HT-29 (cell line): Measurements from ENCODE around the gene LRRC58. TPM values are rescaled to one million over a fixed set of nuclear protein-coding genes. Genes with fewer than 3 reads are reported as not detected.

Source experiments
- DNase-seq: peaks from one replicate; pipeline ENCODE4 v3.0.0-alpha.2; 2015; ENCODE audit warnings: low spot score
- total RNA-seq: library from RNA; depleted of rRNA; stranded (reverse); fragments of >200 nt; shearing (Covaris generic); gene quantifications from 2 replicates; pipeline ENCODE4 v1.2.3, GENCODE V29; 2014; rRNA removed

The LRRC58 gene
- total RNA-seq, 1 experiment from 2014 or later, result 15.3 TPM

- DNase-seq, result no peak
Observed at GRCh38 chr3:120280566-120280965, 68.6 kb downstream of the LRRC58 start.

- DNase-seq, result no peak
Observed at GRCh38 chr3:120280026-120280425, 69.1 kb downstream of the LRRC58 start.

- DNase-seq, result no peak
Observed at GRCh38 chr3:120276767-120277166, 72.4 kb downstream of the LRRC58 start.

DNA sequence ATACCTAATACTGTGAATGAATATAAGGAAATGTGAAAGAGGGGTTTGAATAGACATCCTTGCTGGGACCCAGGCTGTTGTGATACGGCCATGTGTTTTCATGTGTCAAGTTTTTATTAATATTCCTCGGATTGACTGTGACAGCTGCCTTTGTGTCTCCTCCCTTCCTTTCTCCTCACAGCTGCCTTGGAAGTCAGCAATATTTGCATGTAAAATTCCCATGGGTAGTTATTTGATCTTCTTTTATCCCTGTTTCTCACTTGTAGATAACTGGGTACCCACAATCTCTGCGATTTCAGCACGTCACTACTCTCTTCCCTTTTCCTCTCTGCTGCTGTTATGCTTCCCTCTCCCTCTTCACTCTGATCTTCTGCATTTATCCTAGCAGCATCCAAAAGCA is 73.5 kb downstream of the LRRC58 start:
- no peak for DNase-seq

DNA sequence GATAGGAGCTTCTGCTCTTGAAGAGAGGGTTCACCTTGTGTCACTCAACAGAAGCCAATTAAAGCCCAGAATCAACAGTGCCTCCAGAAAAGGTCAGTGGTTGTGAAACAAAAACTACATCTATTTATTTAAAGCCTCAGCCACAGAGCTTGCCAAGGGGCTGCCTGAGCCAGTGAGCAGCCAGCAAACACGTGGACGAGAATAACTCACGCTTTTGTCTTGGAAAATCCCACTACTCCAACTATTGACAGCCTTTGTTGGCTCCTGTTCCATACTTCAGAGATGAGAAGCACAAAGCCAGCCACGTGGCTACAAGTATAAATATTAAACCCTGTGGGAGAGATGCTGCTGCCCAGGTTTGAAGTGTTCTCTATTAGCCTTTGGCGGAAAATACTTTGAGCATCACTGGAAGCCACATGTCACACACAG is 74.4 kb downstream of the LRRC58 start:
- DNase-seq, result no peak

Other genes with a start within 250 kb of the LRRC58 start
- 0.05 and 0.25 TPM in 2 replicates for gene GPR156, start 64.1 kb downstream of the LRRC58 start, total RNA-seq
- gene FSTL1, start 101.6 kb upstream of the LRRC58 start, total RNA-seq, result 0.08 TPM in 1 of 2 replicates, not detected in the other
- 147 and 154 TPM in 2 replicates for gene NDUFB4, start 247.0 kb upstream of the LRRC58 start, total RNA-seq